HCT116 (cell line): Measurements from ENCODE around the gene CWF19L1. TPM values are rescaled to one million over a fixed set of nuclear protein-coding genes. Genes with fewer than 3 reads are reported as not detected.

Experiments
- ATAC-seq: fragments of 200-7000 bp; cut with Tn5 transposase; 2 replicates; pipeline ENCODE4 v1.9.1; 2020; ENCODE audit warnings: mild to moderate bottlenecking, moderate library complexity
- BruUV-seq: library from RNA; stranded (reverse); fragments of 400-500 nt; replicated peaks from 2 replicates; lab custom pipeline; 2021; lab: Mats Ljungman, UMichigan
- CTCF ChIA-PET: fragments of 300-600 bp; sonication (Branson Sonifier 250); formaldehyde crosslinking; loops from one replicate; lab custom pipeline; 2021; ENCODE audit warnings: antibody characterized with exemption; lab: Charles Lee
- POLR2A ChIA-PET: fragments of 300-600, 350-600 bp; sonication (Branson Sonifier 250); formaldehyde crosslinking; loops from one replicate; lab custom pipeline; 2021; ENCODE audit warnings: antibody characterized with exemption; lab: Charles Lee
- RAD21 ChIA-PET, 2 experiments: fragments of 300-600 bp; sonication (Branson Sonifier 250); formaldehyde crosslinking; loops; one replicate each; lab custom pipeline; 2023; ENCODE audit warnings: low total read pairs in 2 of 2; ENCODE audit not compliant: uncharacterized antibody in 2 of 2, unreplicated experiment in 2 of 2, low non-redundant PET in 1 of 2; lab: Charles Lee
- DNase-seq: peaks from one replicate; pipeline ENCODE4 v3.0.0-alpha.2; 2010; ENCODE audit warnings: low read depth, low spot score
- H2AFZ ChIP-seq: fragments of 200-600 bp; shearing (Covaris generic), sonication (generic); 2 replicates; pipeline ENCODE4 v1.6.1; 2017; ENCODE audit warnings: low read depth, mixed run types, mixed read lengths, antibody characterized with exemption, low read length; ENCODE audit not compliant: poor library complexity, severe bottlenecking
- H3K27ac ChIP-seq: 2 replicates; pipeline ENCODE4 v1.5.1; 2012; ENCODE audit warnings: low read depth, low read length
- H3K27me3 ChIP-seq: fragments of 200-600 bp; sonication (generic); 2 replicates; pipeline ENCODE4 v1.6.1; 2016; ENCODE audit warnings: mixed run types, low read length, mixed read lengths; ENCODE audit not compliant: insufficient read depth
- H3K36me3 ChIP-seq, 2 experiments: fragments of 200-500 bp in 1 of 2; fragments of 200-600 bp in 1 of 2; sonication (Bioruptor generic) in 1 of 2; sonication (generic) in 1 of 2; 2 replicates each; pipeline versions ENCODE4 v1.5.1 to v1.6.1; 2014 to 2016; ENCODE audit warnings: low read length in 2 of 2, inconsistent platforms in 1 of 2, mixed read lengths in 1 of 2, mixed run types in 1 of 2; ENCODE audit not compliant: insufficient read depth in 2 of 2, control insufficient read depth in 1 of 2
- H3K4me1 ChIP-seq, 2 experiments: fragments of 200-600 bp in 1 of 2; sonication (generic) in 1 of 2; 2 replicates each; pipeline versions ENCODE4 v1.5.1 to v1.6.1; 2012 to 2017; ENCODE audit warnings: low read length in 2 of 2, inconsistent platforms in 1 of 2, mild to moderate bottlenecking in 1 of 2, mixed read lengths in 1 of 2, mixed run types in 1 of 2, moderate library complexity in 1 of 2; ENCODE audit not compliant: insufficient read depth in 2 of 2, control insufficient read depth in 1 of 2
- H3K4me2 ChIP-seq: fragments of 200-600 bp; sonication (generic); 2 replicates; pipeline ENCODE4 v1.6.1; 2017; ENCODE audit warnings: mixed run types, low read length, mixed read lengths
- H3K4me3 ChIP-seq, 2 experiments: fragments of 200-600 bp in 1 of 2; sonication (generic) in 1 of 2; replicated peaks in 1 of 2; 2 replicates each; pipeline ENCODE4 v1.5.1; 2011 to 2016; ENCODE audit warnings: low read length in 2 of 2, control low read depth in 1 of 2, low read depth in 1 of 2, mild to moderate bottlenecking in 1 of 2, mixed read lengths in 1 of 2, mixed run types in 1 of 2
- H3K79me2 ChIP-seq: fragments of 200-600 bp; sonication (generic); 2 replicates; pipeline ENCODE4 v1.6.1; 2017; ENCODE audit warnings: mild to moderate bottlenecking, mixed run types, low read length, moderate library complexity, mixed read lengths; ENCODE audit not compliant: insufficient read depth
- H3K9ac ChIP-seq: fragments of 200-600 bp; sonication (generic); 2 replicates; pipeline ENCODE4 v1.6.1; 2016; ENCODE audit warnings: low read length, mixed read lengths
- H3K9me2 ChIP-seq: fragments of 200-600 bp; sonication (generic), shearing (Covaris generic); 2 replicates; pipeline ENCODE4 v1.6.1; 2017; ENCODE audit warnings: mixed run types, mild to moderate bottlenecking, moderate library complexity; ENCODE audit not compliant: insufficient read depth
- H3K9me3 ChIP-seq, 2 experiments: fragments of 200-500 bp in 1 of 2; fragments of 200-600 bp in 1 of 2; sonication (Bioruptor generic) in 1 of 2; sonication (generic) in 1 of 2; 2 replicates each; pipeline ENCODE4 v1.6.1; 2014 to 2017; ENCODE audit warnings: low read length in 2 of 2, mixed read lengths in 2 of 2, inconsistent platforms in 1 of 2, low read depth in 1 of 2, mild to moderate bottlenecking in 1 of 2, mixed run types in 1 of 2, moderate library complexity in 1 of 2; ENCODE audit not compliant: control insufficient read depth in 1 of 2, insufficient read depth in 1 of 2
- H4K20me1 ChIP-seq: fragments of 200-600 bp; sonication (generic), shearing (Covaris generic); 2 replicates; pipeline ENCODE4 v1.6.1; 2017; ENCODE audit warnings: mixed run types, mild to moderate bottlenecking, moderate library complexity; ENCODE audit not compliant: insufficient read depth
- CBX3 ChIP-seq: IDR thresholded peaks from 2 replicates; pipeline ENCODE4 v1.6.1; 2012; ENCODE audit warnings: low read depth
- FOSL1 ChIP-seq: IDR thresholded peaks from 2 replicates; pipeline ENCODE4 v1.6.1; 2012; ENCODE audit warnings: low read depth
- POLR2A ChIP-seq: IDR thresholded peaks from 2 replicates; pipeline ENCODE4 v1.7.0; 2011; ENCODE audit warnings: borderline replicate concordance; ENCODE audit not compliant: insufficient read depth, insufficient read length; ENCODE audit errors: extremely low read depth
- RAD21 ChIP-seq: IDR thresholded peaks from 2 replicates; pipeline ENCODE4 v1.6.1; 2012; ENCODE audit warnings: low read depth, mild to moderate bottlenecking
- SP1 ChIP-seq: IDR thresholded peaks from 2 replicates; pipeline ENCODE4 v1.6.1; 2012; ENCODE audit warnings: low read depth
- SRF ChIP-seq: IDR thresholded peaks from 2 replicates; pipeline ENCODE4 v1.6.1; 2012; ENCODE audit warnings: low read depth
- YY1 ChIP-seq: IDR thresholded peaks from 2 replicates; pipeline ENCODE4 v1.6.1; 2011; ENCODE audit warnings: low read length, low read depth, moderate library complexity, mild to moderate bottlenecking; ENCODE audit not compliant: insufficient replicate concordance; ENCODE audit errors: extremely low read depth
- intact Hi-C: fragments of 100-400 bp; cut with micrococcal nuclease; formaldehyde crosslinking; loops from 2 replicates; pipeline ENCODE4 v1.10.0; 2022
- total RNA-seq: library from RNA; stranded (reverse); gene quantifications from one replicate; pipeline ENCODE4 v1.2.1, GENCODE V29; 2021; ENCODE audit not compliant: unreplicated experiment
- TF ChIP-seq, protein P1 (sequence below): IDR thresholded peaks from 2 replicates; pipeline ENCODE4 v1.6.1; 2011; ENCODE audit warnings: mild to moderate bottlenecking, low read length, moderate library complexity; ENCODE audit not compliant: insufficient replicate concordance; ENCODE audit errors: extremely low read depth
- TF ChIP-seq, protein P2 (sequence below): IDR thresholded peaks from 2 replicates; pipeline ENCODE4 v1.6.1; 2012
- TF ChIP-seq, protein P3 (sequence below): IDR thresholded peaks from 2 replicates; pipeline ENCODE4 v1.6.1; 2012
- TF ChIP-seq, protein P4 (sequence below): IDR thresholded peaks from 2 replicates; pipeline ENCODE4 v1.6.1; 2012; ENCODE audit warnings: low read depth

CWF19L1 gene
- total RNA-seq, 1 experiment from 2014 or later, result 41.7 TPM

DNA sequence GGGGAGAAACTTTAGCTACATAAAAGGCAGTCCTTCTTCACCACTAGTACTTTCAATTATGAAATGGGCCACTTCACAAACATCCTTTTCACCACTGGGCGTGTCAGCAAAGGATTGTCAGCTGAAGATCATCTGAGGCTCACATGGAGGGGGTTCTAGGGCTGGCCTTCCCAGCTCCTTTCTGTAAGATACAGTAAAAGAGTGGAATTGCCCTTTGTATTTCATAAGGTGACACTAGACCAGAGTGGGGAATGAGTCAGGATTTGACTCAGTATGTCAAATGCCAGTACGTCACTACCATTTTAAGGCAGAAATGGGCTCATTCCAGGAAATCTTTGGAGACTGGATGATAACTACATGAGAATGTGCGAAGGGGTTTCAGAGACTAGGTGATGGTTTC, 40.2 kb upstream of the CWF19L1 start:
- H3K9me2 ChIP-seq, result no peaks in the 10 kb centered on the region
- no peaks in the 10 kb centered on the region for H3K9me3 ChIP-seq
- ATAC-seq (no peak), DNase-seq (no peak)
- H4K20me1 ChIP-seq, result no peaks in the 10 kb centered on the region
- POLR2A ChIA-PET, result no interaction called here
- intact Hi-C loops, result no loop called here
- no peaks in the 10 kb centered on the region for H3K36me3 ChIP-seq
- no peak overlapping the region for H2AFZ ChIP-seq
- H3K4me1 ChIP-seq, result no peaks in the 10 kb centered on the region
- H3K27me3 ChIP-seq, result peaks cover 12% of the 10 kb centered on the region
- no peak overlapping the region for H3K27ac ChIP-seq
- no TSS peak for BruUV-seq
- TF ChIP-seq RAD21 (no peak), FOSL1 (no peak), SP1 (no peak)
- TF ChIP-seq, protein P1, sequence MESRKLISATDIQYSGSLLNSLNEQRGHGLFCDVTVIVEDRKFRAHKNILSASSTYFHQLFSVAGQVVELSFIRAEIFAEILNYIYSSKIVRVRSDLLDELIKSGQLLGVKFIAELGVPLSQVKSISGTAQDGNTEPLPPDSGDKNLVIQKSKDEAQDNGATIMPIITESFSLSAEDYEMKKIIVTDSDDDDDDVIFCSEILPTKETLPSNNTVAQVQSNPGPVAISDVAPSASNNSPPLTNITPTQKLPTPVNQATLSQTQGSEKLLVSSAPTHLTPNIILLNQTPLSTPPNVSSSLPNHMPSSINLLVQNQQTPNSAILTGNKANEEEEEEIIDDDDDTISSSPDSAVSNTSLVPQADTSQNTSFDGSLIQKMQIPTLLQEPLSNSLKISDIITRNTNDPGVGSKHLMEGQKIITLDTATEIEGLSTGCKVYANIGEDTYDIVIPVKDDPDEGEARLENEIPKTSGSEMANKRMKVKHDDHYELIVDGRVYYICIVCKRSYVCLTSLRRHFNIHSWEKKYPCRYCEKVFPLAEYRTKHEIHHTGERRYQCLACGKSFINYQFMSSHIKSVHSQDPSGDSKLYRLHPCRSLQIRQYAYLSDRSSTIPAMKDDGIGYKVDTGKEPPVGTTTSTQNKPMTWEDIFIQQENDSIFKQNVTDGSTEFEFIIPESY, result no peak
- TF ChIP-seq, protein P2, sequence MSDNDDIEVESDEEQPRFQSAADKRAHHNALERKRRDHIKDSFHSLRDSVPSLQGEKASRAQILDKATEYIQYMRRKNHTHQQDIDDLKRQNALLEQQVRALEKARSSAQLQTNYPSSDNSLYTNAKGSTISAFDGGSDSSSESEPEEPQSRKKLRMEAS, result no peak
- TF ChIP-seq, protein P3, sequence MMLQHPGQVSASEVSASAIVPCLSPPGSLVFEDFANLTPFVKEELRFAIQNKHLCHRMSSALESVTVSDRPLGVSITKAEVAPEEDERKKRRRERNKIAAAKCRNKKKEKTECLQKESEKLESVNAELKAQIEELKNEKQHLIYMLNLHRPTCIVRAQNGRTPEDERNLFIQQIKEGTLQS, result no peak
- H3K9ac ChIP-seq, result no peak overlapping the region
- CTCF ChIA-PET, result no interaction called here
- no peaks in the 10 kb centered on the region for H3K79me2 ChIP-seq
- H3K4me3 ChIP-seq, result no peak overlapping the region
- H3K4me2 ChIP-seq, result no peak overlapping the region
- RAD21 ChIA-PET, result no interaction called here

DNA sequence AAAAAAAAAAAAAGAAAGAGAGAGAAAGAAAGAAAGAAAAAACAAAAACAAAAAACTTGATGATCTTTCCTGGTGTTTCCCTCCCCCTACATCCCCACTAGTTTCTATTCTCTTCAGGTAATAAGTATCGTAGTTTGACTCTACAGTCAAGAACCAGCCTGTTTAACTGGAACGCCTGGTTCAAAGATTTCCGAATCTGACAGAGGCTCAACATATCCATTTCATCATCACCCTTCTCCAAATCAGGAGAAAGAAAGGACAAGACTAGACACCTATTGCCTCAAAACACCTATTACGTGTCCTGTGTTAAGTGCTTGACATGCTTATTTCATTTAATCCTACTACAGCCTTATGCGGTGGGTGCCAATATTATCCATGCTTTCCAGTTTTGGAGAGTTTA, 39.4 kb upstream of the CWF19L1 start:
- H3K4me2 ChIP-seq, result no peak overlapping the region
- peaks cover 5% of the 10 kb centered on the region; the same call in 1 of the 2 replicates for H3K27me3 ChIP-seq
- H3K79me2 ChIP-seq, result no peaks in the 10 kb centered on the region
- H2AFZ ChIP-seq, result no peak overlapping the region
- no peak overlapping the region for H3K27ac ChIP-seq
- ChIA-PET CTCF (no interaction called here), RAD21 (no interaction called here), POLR2A (no interaction called here)
- TF ChIP-seq POLR2A (no peak), CBX3 (no peak), YY1 (no peak), SRF (no peak)
- TF ChIP-seq, protein P4, sequence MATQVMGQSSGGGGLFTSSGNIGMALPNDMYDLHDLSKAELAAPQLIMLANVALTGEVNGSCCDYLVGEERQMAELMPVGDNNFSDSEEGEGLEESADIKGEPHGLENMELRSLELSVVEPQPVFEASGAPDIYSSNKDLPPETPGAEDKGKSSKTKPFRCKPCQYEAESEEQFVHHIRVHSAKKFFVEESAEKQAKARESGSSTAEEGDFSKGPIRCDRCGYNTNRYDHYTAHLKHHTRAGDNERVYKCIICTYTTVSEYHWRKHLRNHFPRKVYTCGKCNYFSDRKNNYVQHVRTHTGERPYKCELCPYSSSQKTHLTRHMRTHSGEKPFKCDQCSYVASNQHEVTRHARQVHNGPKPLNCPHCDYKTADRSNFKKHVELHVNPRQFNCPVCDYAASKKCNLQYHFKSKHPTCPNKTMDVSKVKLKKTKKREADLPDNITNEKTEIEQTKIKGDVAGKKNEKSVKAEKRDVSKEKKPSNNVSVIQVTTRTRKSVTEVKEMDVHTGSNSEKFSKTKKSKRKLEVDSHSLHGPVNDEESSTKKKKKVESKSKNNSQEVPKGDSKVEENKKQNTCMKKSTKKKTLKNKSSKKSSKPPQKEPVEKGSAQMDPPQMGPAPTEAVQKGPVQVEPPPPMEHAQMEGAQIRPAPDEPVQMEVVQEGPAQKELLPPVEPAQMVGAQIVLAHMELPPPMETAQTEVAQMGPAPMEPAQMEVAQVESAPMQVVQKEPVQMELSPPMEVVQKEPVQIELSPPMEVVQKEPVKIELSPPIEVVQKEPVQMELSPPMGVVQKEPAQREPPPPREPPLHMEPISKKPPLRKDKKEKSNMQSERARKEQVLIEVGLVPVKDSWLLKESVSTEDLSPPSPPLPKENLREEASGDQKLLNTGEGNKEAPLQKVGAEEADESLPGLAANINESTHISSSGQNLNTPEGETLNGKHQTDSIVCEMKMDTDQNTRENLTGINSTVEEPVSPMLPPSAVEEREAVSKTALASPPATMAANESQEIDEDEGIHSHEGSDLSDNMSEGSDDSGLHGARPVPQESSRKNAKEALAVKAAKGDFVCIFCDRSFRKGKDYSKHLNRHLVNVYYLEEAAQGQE, result no peak
- DNase-seq (no peak), ATAC-seq (no peak)
- no peak overlapping the region for H3K4me3 ChIP-seq
- no peaks in the 10 kb centered on the region for H3K9me3 ChIP-seq
- no peak overlapping the region for H3K9ac ChIP-seq
- no peaks in the 10 kb centered on the region for H3K9me2 ChIP-seq
- intact Hi-C loops, result no loop called here
- H4K20me1 ChIP-seq, result no peaks in the 10 kb centered on the region
- BruUV-seq, result no TSS peak
- no peaks in the 10 kb centered on the region for H3K36me3 ChIP-seq
- peaks cover 0 to 3% of the 10 kb centered on the region in 2 experiments; a peak in 1 of 4 replicates for H3K4me1 ChIP-seq
